Hematopoietic multipotent progenitor cell treated with erythropoietin and hydrocortisone succinate and interleukin-3 and kit ligand, for 4 days (in vitro differentiated cells): ENCODE data around the gene LCA5L.
"Not testable (repeated sequence)": the region's sequence is repeated elsewhere in the genome, so short reads cannot be mapped to it uniquely, and the experiment has no call there.

Source experiments
- DNase-seq: peaks from one replicate; pipeline ENCODE4 v3.0.0-alpha.2; 2015

The LCA5L gene

DNA sequence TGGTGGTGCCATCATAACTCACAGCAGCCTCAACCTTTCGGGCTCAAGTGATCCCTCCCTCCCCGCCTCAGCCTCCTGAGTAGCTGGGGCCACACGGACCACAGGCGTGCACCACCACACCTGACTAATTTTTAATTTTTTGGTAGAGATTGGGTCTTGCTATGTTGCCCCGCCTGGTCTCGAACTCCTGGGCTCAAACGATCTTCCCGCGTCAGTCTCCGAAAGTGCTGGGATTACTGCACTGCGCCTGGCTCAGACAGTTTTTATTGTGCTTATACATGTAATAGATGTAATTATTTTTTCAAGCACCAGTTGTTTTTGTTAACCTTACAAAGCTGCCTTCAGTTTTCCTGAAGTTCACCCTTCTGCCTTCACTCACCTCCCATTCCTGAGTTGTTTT, 58.7 kb downstream of the LCA5L start:
- no peak for DNase-seq

DNA sequence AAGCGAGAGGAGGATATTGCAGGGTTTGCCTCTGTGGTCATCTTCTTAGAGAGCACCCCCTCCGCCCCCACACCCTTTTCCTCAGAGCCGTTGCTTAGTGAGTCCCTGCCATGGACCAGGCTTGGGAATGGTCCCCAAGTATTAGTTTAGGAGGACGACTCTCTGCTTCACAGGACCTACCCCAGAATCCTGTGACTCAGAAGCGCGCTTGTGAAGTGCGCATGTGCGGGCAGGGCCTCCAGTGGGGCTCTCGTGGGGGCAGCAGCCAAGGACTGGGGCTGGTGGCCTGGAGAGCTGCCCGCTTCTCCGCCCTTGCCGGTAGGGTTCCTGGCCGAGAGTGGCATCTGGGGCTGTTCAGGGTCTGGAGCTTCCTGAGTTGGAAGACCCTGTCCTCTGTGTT, 59.4 kb downstream of the LCA5L start:
- DNase-seq: peak; percentile 22

DNA sequence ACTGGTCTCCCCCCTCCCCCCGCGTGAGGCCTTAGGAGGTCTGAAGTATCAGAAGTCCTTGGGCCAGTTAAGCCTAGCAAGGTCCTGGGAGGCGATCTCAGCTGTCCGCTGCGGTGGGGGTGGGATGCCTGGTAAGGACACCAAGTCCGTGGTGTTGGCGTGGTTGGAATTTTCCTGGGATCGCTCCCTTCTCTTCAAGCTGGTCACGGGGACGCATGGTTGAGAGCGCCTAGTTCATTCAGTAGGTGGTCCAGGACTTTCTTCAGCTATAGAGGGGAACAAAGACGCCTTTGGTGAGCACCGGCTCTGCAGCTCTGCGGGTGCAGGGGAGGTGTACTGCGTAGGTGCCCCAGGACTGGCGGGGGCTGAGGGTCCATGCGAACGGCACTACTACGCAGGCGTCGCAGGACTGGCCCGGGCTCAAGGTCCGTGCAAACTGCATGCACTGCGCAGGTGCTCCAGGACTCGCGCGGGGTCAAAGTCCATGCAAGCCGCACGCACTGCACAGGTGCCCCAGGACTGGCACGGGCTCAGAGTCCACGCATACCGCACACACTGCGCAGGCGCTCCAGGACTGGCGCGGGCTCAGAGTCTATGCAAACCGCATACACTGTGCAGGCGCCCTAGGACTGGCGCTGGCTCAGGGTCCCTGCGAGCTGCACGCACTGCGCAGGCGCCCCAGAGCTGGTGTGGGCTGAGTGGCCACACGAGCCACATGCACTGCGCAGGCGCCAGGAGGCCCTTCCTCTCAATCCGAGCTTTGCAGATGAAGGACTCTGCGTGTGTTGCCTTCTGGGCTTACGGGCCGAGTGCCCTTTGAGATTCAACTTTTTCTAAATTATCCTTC, 60.1 kb downstream of the LCA5L start:
- DNase-seq: peak; percentile 94

DNA sequence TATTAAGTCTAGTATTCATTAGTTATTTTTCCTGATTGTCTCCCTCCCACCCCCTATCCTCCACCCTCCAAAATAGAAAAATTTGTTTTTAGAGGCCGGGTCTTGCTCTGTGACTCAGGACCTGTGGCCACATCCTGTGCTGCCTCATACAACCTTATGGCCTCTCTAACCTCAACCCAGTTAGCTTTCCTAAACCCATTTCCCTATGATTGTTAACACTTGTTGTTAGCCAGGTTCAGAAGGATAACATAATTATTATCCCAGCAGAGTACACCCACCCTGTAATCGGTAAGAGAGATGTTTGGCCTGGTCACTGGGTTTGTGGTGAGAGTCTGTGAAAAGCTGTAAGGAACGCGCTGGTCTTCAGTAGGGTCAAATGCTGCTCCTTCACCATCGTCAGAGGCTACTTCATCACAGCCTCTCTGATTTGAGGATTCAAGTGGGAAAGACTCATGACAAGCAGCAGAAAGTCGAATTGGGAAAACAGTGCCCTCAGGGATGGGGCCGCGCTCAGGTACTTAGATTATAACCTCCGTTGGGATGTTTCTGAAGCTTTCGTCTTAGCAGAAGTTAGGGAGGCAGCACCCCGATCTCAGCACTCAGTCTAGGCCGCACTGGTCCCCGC, 60.8 kb downstream of the LCA5L start:
- DNase-seq: peak; percentile 41

DNA sequence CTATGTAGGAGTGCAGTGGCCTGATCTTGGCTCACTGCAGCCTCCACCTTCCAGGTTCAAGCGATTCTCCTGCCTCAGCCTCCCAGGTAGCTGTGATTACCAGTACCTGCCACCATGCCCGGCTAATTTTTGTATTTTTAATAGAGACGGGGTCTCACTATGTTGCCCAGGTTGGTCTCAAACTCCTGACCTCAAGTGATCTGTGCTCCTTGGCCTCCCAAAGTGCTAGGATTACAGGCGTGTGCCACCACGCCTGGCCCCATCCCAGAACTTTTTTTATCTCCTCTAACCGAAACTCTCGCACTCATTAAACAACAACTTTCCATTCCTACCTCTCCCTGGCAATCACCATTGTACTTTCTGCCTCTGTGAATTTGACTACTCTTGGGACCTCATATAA, 63.5 kb downstream of the LCA5L start:
- DNase-seq: not testable (repeated sequence)

DNA sequence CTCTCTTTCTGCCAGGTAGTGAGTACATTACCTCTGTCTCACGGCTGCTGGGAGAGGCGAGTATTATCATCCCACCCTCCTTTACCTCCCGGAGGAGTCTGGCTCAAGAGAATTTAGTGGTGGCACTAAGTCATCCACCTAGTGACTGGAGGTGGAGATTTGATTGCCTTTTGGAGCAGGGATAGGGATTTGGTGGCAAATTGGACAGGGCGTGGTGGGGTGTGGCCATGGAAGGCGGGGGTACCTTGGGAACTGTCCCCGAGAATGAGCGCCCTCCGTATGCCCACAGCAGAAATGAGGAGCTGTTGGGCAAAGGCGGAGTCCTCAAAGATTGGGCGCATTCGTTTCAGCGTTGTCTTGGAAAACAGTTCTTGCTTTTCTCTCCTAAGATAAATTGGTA, 64.6 kb downstream of the LCA5L start:
- no peak for DNase-seq

DNA sequence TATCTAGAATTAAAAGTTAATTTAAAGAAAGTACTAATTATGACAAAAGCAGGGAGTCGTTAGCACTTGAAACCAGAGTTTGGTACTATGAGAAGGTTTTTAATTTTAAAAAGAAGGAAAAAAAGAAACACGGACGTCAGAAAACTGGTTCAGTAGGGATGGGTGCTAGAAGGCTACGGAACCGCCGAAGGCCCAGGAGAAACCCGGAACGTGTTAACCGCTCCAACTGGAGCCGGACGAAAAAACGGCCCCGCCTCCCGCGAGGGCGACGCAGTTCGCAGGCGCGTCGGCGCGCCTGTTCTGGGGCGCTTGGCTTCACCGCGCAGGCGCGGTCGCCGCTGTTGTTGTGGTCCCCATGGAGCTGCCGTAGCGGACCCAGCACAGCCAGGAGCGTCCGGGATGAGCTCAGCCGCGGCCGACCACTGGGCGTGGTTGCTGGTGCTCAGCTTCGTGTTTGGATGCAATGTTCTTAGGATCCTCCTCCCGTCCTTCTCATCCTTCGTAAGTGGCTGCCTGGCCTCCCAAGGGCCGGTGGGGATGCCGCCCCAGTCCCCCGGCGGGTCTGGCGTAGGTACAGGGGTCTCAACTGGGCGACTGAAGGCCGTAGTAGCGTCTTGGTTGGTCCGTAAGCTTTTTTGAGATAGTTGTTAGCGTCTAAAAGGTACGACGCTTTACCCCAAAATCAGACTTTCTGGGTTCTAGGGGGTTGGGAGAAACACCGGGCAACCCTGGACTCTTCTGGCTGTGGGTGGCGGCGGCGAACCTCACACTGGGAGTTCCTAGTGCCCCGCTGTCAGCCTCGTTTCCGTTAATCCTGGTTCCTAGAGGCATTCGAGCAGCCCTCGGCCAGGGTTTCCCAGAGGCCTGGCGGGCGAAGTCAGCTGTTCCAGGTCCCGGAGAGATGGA, 65.3 kb downstream of the LCA5L start:
- peak; percentile 98 for DNase-seq

DNA sequence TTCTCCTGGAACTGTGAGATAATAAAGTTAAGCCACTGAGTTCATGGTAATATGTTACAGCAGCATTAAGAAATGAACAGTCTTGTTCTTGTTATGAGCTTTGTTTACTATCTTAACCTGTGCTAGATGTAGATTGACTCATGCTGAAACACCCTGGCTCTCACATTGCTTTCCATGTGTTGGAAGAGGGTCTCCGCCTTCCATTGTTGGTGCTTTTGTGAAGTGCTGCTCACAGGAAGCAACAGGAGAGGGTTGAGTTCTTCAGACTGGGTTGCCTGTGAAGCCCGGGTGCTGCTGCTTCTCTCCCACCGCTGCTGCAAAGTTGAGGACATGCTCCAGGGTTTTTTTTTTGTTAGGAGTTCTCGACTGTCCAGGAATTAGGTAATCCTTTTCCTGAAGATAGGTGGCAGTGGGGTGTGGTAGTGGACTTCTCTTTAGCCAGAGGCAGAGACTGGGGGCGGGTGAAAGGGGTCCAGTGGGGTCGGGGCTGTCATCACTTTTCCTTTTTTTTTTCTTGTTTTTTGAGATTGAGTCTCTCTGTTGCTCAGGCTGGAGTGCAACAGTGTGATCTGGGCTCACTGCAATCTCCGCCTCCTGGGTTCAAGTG, 68.0 kb downstream of the LCA5L start:
- no peak for DNase-seq

DNA sequence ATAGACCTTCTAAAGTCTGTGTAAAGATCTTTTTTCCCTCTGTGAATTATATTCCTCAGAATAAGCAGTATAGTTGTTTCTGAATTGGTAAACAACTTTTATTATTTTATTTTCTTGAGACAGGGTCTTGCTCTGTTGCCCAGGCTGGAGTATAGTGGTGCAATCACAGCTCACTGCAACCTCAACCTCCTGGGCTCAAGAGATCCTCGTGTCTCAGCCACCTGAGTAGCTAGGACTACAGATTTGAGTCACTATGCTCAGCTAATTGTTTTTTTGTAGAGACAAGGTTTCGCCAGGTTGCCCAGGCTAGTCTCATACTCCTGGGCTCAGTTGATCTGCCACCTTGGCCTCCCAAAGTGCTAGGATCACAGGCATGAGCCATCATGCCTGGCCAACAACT, 70.1 kb downstream of the LCA5L start:
- no peak for DNase-seq

DNA sequence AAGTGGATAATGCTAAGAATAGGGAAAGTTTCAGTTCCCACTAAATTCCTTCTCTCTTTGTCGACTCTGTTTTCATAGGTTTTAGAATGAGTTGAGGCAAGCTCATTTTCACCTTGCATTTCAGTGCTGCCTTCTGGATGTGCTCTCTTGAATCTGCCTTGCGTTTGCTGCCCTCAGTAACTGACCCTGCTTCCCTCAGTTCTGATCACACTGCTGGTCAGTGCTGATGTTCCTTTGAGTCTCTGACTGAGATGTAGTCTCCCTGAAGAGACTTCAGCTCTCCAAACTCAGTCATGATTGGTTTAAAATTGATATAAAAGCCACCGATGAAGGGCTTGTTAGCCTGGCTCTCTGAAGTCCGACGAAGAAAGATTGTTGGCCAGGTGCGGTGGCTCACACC, 71.5 kb downstream of the LCA5L start:
- DNase-seq: no peak

DNA sequence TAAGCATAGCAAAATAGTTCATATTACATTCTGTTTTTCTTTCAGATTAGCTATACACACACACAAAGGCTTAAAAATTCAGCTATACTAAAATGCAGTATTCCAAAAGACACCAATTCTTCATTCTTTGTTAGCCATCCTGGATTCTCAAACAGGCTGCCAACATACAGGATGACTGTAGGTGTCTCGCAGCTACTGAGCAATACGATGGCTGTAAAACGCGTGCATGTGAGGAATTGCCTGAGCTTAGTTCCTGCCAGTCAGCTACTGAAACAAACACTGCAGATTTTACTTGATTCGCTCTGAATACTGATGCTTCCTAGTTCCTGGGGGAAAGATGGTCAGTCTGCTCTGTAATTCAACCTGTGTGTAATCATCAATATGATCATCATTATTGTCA, 71.9 kb downstream of the LCA5L start:
- peak; percentile 84 for DNase-seq

DNA sequence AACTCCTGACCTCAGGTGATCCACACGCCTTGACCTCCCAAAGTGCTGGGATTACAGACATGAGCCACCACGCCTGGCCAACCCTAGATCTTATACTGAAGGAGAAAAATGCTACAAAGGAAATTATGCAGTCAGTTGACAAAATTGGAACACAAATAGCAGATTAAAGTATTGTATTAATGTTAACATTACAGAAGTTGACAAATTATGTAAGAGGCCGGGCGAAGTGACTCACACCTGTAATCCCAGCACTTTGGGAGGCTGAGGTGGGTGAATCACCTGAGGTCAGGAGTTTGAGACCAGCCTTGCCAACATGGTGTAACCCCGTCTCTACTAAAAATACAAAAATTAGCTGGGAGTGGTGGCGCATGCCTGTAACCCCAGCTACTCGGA, 75.7 kb downstream of the LCA5L start:
- not testable (repeated sequence) for DNase-seq

DNA sequence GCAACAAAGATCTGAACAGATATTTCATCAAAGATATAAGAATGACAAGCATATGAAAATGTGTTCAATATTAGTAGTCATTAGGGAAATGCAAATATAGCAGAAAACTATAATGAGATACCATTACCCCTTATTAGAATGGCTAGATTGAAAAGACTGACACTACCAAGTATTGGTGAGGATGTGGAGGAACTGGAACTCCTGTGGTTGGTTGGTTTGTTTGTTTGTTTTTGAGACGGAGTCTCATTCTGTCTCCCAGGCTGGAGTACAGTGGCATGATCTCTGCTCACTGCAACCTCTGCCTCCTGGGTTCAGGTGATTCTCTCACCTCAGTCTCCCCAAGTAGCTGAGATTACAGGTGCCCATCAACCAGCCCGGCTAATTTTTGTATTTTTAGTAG, 77.8 kb downstream of the LCA5L start:
- DNase-seq: no peak

DNA sequence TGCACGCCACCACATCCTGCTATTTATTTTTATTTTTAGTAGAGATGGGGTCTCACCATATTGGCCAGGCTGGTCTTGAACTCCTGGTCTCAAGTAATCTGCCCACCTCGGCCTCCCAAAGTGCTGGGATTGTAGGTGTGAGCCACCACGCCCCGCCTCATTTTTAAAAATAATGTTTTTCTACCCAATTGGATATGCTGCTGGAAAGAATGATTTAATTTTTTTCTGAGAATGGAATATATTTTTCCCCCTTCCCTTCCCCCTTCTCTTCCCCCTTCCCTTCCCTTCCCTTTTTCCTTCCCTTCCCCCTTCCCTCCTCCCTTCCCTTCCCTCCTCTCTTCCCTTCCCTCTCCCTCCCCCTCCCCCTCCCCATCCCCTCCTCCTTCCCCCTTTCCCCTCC, 79.0 kb downstream of the LCA5L start:
- DNase-seq: no peak

DNA sequence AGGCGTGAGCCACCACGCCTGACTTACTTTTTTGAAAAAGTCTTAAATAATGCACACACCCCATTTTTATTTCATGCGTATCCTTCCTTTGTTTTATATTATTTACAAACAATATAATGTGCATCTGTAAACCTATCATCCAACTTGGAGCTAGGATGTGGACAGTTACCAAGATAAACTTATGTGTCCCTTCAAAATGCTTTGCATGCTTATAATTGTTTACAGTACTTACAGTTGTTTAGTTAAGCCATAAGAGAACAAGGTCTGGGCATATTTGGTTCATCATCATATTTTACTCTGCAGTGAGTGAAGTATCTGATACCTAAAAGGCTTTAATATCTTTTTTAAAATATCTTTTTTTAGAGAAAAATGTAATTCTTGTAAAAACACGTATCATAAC, 80.6 kb downstream of the LCA5L start:
- no peak for DNase-seq

DNA sequence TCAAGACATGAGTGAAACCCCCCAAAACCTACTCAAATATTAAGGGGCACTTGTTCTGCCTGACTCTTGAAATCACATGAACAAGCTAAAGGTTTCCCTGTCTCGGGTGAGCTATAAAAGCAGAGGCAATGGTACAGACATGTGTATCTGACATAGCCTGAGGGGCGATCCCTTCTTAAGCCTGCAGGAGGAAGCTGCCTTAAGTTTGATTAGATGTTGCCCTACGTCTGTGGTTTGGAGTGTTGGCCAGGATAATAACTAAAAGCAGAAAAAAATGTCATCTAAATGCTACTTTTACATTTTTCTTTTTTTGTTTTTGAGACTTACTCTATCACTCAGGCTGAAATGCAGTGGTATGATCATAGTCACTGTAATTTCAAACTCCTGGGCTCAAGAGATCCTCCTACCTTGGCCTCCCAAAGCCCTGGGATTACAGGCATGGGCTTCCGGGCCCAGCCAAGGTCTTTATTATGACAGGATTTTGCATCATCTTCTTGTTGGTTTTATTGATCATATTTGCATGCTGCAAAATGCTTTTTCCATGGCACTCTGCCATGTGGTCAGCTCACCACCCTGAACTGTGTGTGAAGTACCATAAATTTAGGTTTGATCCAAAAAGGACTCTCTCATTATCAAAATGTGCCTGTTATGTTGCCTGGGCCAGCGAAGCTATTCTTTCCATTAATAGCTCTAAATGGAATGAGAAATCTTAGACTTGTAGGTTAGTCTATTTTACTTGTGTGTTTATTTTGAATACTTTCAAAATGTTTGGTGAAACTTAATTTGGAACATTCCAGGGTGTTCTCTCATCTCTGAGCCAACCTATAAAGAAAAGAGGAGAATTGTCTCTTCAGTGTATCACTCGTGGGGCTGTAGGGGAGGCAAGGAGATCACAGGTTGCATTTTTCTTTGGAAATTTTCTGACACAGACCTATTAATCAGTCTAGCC, 81.7 kb downstream of the LCA5L start:
- DNase-seq: peak; percentile 96

DNA sequence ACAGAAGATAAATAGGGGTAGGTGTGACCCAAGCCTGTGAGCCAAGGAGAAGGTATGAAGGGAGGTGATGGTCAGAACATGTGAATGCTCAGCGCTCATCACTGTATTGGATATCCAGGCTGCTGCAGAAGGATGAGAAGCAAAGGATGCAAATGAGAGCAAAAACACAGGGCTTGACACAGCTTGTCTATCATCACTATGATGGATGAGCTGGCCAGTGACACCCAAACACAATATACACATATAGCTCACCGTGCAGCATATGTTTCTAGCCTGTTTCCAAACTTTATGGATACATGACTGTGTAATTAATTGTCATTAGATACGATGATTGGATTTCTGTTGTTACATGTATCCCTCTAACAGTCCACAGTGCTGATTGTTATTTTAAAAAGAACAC, 82.8 kb downstream of the LCA5L start:
- no peak for DNase-seq

DNA sequence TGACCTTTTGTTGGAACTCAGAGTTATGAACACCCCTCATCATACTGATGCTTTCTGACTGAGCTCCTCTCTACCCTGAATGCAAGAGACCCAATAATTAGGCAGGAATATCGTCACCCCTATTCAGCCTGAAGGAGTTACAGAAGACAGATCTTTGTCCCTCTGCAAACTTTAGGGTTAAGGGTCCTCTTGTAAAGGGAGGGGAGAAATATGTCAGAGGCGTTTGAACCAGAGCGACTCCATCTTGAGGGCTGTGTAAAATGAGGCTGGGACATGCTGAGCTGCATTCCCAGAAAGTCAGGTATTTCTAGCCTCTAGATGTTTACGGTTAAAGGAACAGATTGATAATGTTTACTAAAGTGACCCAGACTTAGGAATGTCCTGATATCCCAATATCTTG, 86.2 kb downstream of the LCA5L start:
- DNase-seq: no peak
